ENCODE data around the gene NOM1. TPM values are rescaled to one million over a fixed set of nuclear protein-coding genes. Genes with fewer than 3 reads are reported as not detected.
"Not testable (repeated sequence)": the region's sequence is repeated elsewhere in the genome, so short reads cannot be mapped to it uniquely, and the experiment has no call there.

NOM1 gene
- total and polyA plus RNA-seq, 9 donors: 9.4 to 20.1 (median 13.6) TPM

GRCh38 chr7:156920076-156920475, 29.4 kb upstream of the NOM1 start:
- DNase-seq: no peak
- Histone ChIP-seq H3K27ac (ENCODE audit: low read length) (no peak overlapping the region), H3K4me1 (ENCODE audit: control insufficient read depth, insufficient read depth, low read length) (no peaks in the 10 kb centered on the region), H3K27me3 (ENCODE audit: control insufficient read depth, insufficient read depth, low read length) (peaks cover 5% of the 10 kb centered on the region), H3K4me3 (ENCODE audit: low read length) (no peak overlapping the region), H3K36me3 (ENCODE audit: control insufficient read depth, insufficient read depth, low read length) (no peaks in the 10 kb centered on the region), H3K9me3 (replicated peaks; ENCODE audit: control insufficient read depth, low read depth, low read length) (peaks cover 2% of the 10 kb centered on the region)
- 76% methylated on average over 2 of the region's 5 CpGs for WGBS (ENCODE audit: insufficient coverage)

GRCh38 chr7:156920487-156921373, 28.8 kb upstream of the NOM1 start:
- WGBS (ENCODE audit: insufficient coverage): 72% methylated on average over 9 of the region's 24 CpGs

DNA sequence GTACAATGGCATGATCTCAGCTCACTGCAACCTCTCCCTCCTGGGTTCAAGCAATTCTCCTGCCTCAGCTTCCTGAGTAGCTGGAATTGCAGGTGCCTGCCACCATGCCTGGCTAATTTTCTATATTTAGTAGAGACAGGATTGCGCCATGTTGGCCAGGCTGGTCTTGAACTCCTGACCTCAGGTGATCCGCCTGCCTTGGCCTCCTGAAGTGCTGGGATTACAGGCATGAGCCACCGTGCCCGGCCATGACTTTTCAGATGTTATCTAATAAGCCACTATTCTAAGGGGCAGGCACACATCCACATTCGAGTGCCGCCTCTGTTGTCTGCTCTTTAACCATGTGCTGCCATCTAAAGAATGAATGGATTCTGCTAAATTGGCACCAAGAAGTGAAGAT, 27.2 kb upstream of the NOM1 start:
- H3K27ac ChIP-seq (ENCODE audit: low read length); DNase-seq; H3K27me3 ChIP-seq (ENCODE audit: control insufficient read depth, insufficient read depth, low read length); H3K9me3 ChIP-seq (replicated peaks; ENCODE audit: control insufficient read depth, low read depth, low read length); H3K36me3 ChIP-seq (ENCODE audit: control insufficient read depth, insufficient read depth, low read length); H3K4me3 ChIP-seq (ENCODE audit: low read length); H3K4me1 ChIP-seq (ENCODE audit: control insufficient read depth, insufficient read depth, low read length): not testable (repeated sequence)
- WGBS (ENCODE audit: insufficient coverage): 78% methylated on average over 5 of the region's 6 CpGs

More at GRCh38 chr7:156920487-156921373, 28.8 kb upstream of the NOM1 start:
- not testable (repeated sequence) for H3K4me1 ChIP-seq (ENCODE audit: control insufficient read depth, insufficient read depth, low read length); H3K9me3 ChIP-seq (replicated peaks; ENCODE audit: control insufficient read depth, low read depth, low read length); H3K27ac ChIP-seq (ENCODE audit: low read length); H3K27me3 ChIP-seq (ENCODE audit: control insufficient read depth, insufficient read depth, low read length); H3K36me3 ChIP-seq (ENCODE audit: control insufficient read depth, insufficient read depth, low read length); DNase-seq; H3K4me3 ChIP-seq (ENCODE audit: low read length)

GRCh38 chr7:156925821-156926220, 23.7 kb upstream of the NOM1 start:
- H3K4me3 ChIP-seq (ENCODE audit: low read length): not testable (repeated sequence)
- WGBS (ENCODE audit: insufficient coverage): 77% methylated on average over 10 of the region's 12 CpGs

DNA sequence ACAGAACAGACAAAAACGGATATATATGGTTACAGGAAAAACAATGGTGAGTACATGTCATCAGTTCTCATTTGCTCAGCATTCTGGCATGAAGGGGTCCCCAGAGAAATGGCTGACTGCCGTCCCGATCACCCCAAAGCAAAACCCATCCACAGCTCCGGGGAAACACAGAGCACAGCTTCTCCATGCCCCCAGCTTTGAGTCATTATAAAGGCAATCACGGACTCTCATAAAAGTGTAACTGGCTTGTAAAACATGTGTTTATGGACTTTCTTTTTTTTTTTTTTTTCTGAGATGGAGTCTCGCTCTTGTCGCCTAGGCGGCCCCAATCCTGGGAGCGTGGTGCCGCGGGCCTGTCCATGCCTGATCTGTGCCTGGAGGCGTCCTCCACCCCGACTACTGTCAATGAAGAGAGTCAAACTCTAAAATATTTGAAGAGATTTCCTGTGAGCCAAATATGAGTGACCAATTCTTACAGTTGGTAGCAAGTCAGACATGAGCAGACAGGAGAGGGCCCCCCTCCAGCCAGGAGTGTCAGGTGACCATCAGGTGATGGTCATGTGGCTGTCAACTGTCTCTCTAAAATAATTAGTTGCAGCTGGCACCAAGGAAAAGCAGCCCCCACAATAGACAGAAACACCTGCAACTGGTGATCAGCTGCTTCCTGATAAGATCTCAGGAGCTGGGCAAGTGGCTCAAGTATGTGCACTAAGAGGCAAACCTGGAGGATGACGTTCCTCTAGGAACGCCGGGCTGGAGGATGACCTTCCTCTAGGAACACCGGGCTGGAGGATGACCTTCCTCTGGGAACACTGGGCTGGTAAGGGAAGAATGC, 21.7 kb upstream of the NOM1 start:
- Histone ChIP-seq H3K36me3 (ENCODE audit: control insufficient read depth, insufficient read depth, low read length) (no peaks in the 10 kb centered on the region), H3K27me3 (ENCODE audit: control insufficient read depth, insufficient read depth, low read length) (peaks cover 9% of the 10 kb centered on the region), H3K27ac (ENCODE audit: low read length) (no peak overlapping the region), H3K4me1 (ENCODE audit: control insufficient read depth, insufficient read depth, low read length) (no peaks in the 10 kb centered on the region), H3K4me3 (ENCODE audit: low read length) (no peak overlapping the region), H3K9me3 (replicated peaks; ENCODE audit: control insufficient read depth, low read depth, low read length) (no peaks in the 10 kb centered on the region)
- DNase-seq: peak; percentile 22
- WGBS (ENCODE audit: insufficient coverage): 36% methylated on average over 5 of the region's 17 CpGs

More at GRCh38 chr7:156925821-156926220, 23.7 kb upstream of the NOM1 start:
- not testable (repeated sequence) for H3K9me3 ChIP-seq (replicated peaks; ENCODE audit: control insufficient read depth, low read depth, low read length); H3K27me3 ChIP-seq (ENCODE audit: control insufficient read depth, insufficient read depth, low read length); H3K4me1 ChIP-seq (ENCODE audit: control insufficient read depth, insufficient read depth, low read length); DNase-seq; H3K27ac ChIP-seq (ENCODE audit: low read length); H3K36me3 ChIP-seq (ENCODE audit: control insufficient read depth, insufficient read depth, low read length)

DNA sequence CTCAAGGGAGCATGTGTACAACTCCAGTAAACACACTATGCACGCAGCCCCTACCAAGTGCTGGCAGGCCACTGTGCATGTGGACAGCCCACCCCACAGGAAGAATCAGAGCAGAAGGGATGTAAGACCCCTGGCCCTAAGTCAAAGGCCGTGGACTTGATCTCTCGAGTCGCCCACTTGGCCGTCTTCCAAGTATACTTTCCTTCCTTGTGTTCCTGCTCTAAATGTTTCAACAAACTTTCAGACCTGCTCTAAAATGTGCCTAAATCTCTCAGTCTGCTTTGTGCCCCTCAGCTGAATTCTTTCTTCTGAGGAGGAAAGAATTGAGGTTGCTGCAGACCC, 21.1 kb upstream of the NOM1 start:
- Histone ChIP-seq H3K4me1 (ENCODE audit: control insufficient read depth, insufficient read depth, low read length) (no peaks in the 10 kb centered on the region), H3K4me3 (ENCODE audit: low read length) (no peak overlapping the region), H3K36me3 (ENCODE audit: control insufficient read depth, insufficient read depth, low read length) (no peaks in the 10 kb centered on the region), H3K9me3 (replicated peaks; ENCODE audit: control insufficient read depth, low read depth, low read length) (no peaks in the 10 kb centered on the region), H3K27me3 (ENCODE audit: control insufficient read depth, insufficient read depth, low read length) (peaks cover 9% of the 10 kb centered on the region), H3K27ac (ENCODE audit: low read length) (no peak overlapping the region)
- no peak for DNase-seq
- WGBS (ENCODE audit: insufficient coverage): 25% methylated on average over 5 of the region's 5 CpGs

GRCh38 chr7:156929789-156930539, 19.5 kb upstream of the NOM1 start:
- H3K4me3 ChIP-seq (ENCODE audit: low read length): no peak overlapping the region
- no peak overlapping the region for H3K27ac ChIP-seq (ENCODE audit: low read length)
- H3K27me3 ChIP-seq (ENCODE audit: control insufficient read depth, insufficient read depth, low read length): peaks cover 9% of the 10 kb centered on the region
- no peak for DNase-seq
- no peaks in the 10 kb centered on the region for H3K4me1 ChIP-seq (ENCODE audit: control insufficient read depth, insufficient read depth, low read length)
- H3K9me3 ChIP-seq (replicated peaks; ENCODE audit: control insufficient read depth, low read depth, low read length): no peaks in the 10 kb centered on the region
- 48% methylated on average over 9 of the region's 16 CpGs for WGBS (ENCODE audit: insufficient coverage)
- no peaks in the 10 kb centered on the region for H3K36me3 ChIP-seq (ENCODE audit: control insufficient read depth, insufficient read depth, low read length)

DNA sequence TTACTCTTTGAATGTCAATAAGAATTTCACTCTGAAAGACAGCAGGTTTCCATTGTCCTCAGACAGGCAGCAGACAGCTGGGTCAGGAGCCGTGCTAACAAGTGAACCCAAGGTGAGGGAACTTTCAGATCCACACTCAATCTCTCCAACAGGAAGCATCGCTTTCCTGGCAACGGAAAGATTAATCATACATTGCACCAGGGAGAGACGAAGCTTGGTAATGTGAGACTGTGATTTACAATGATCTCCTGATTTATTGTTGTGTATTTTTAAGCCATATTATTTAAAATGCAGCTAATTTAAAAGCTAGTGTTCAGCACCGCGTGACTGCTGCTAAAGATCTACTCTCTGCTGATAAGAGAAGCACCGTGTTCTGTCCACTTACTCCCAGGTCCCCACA, 17.5 kb upstream of the NOM1 start:
- peak overlapping the region; percentile 35 for H3K27ac ChIP-seq (ENCODE audit: low read length)
- H3K4me1 ChIP-seq (ENCODE audit: control insufficient read depth, insufficient read depth, low read length): no peaks in the 10 kb centered on the region
- H3K4me3 ChIP-seq (ENCODE audit: low read length): no peak overlapping the region
- H3K9me3 ChIP-seq (replicated peaks; ENCODE audit: control insufficient read depth, low read depth, low read length): no peaks in the 10 kb centered on the region
- no CpG with 5 or more reads among the region's 7 CpGs for WGBS (ENCODE audit: insufficient coverage)
- peaks cover 9% of the 10 kb centered on the region for H3K27me3 ChIP-seq (ENCODE audit: control insufficient read depth, insufficient read depth, low read length)
- H3K36me3 ChIP-seq (ENCODE audit: control insufficient read depth, insufficient read depth, low read length): no peaks in the 10 kb centered on the region
- DNase-seq: peak; percentile 18

DNA sequence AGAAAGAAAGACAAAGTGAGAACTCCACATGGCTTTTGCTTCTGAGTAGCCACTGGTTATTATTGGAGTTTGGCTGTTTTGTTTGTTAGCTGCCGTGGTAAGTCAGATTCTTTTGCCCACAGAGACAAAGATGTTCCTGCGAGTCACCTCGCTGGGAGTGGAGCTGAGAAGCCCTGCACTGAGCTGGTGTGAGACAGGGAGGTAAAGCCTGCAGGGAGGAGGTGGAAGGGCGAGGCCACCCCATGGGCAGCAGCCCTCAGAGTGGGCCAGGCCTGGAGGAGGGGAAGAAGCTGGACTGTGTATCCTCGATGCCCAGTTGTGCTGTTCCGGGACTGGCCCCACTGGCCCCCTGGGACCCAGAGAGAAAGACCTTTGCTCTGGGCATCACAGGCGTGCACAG, 14.3 kb upstream of the NOM1 start:
- H3K9me3 ChIP-seq (replicated peaks; ENCODE audit: control insufficient read depth, low read depth, low read length): no peaks in the 10 kb centered on the region
- no peak overlapping the region for H3K4me3 ChIP-seq (ENCODE audit: low read length)
- WGBS (ENCODE audit: insufficient coverage): 83% methylated on average over 6 of the region's 7 CpGs
- no peaks in the 10 kb centered on the region for H3K4me1 ChIP-seq (ENCODE audit: control insufficient read depth, insufficient read depth, low read length)
- no peak for DNase-seq
- H3K27ac ChIP-seq (ENCODE audit: low read length): no peak overlapping the region
- H3K36me3 ChIP-seq (ENCODE audit: control insufficient read depth, insufficient read depth, low read length): no peaks in the 10 kb centered on the region
- peaks cover 5% of the 10 kb centered on the region for H3K27me3 ChIP-seq (ENCODE audit: control insufficient read depth, insufficient read depth, low read length)

GRCh38 chr7:156936766-156937165, 12.7 kb upstream of the NOM1 start:
- H3K27ac ChIP-seq (ENCODE audit: low read length); H3K4me3 ChIP-seq (ENCODE audit: low read length); H3K4me1 ChIP-seq (ENCODE audit: control insufficient read depth, insufficient read depth, low read length); H3K36me3 ChIP-seq (ENCODE audit: control insufficient read depth, insufficient read depth, low read length); H3K9me3 ChIP-seq (replicated peaks; ENCODE audit: control insufficient read depth, low read depth, low read length); H3K27me3 ChIP-seq (ENCODE audit: control insufficient read depth, insufficient read depth, low read length); DNase-seq: not testable (repeated sequence)
- no CpG with 5 or more reads among the region's 3 CpGs for WGBS (ENCODE audit: insufficient coverage)

All from muscle of leg (tissue), 11 donors.